Spleen (tissue), 7 donors: ENCODE measurements around the gene GALNT7.

ENCODE experiments used
- POLR2A ChIP-seq, 3 donors: fragments of 450-650 bp; IDR thresholded peaks; one replicate each; pipeline ENCODE4 v1.5.1; 2017; ENCODE audit warnings: antibody characterized with exemption in 3 of 3, mild to moderate bottlenecking in 1 of 3
- POLR2AphosphoS5 ChIP-seq, 3 donors: sonication (generic); formaldehyde crosslinking; IDR thresholded peaks; one replicate each; pipeline ENCODE4 v1.5.1; 2017; ENCODE audit warnings: antibody characterized with exemption in 3 of 3
- TF ChIP-seq, protein P1 (sequence below), 11 experiments: fragments of 200-600 bp in 7 of 11; fragments of 450-650 bp in 4 of 11; sonication (generic) in 4 of 11; IDR thresholded peaks in 8 of 11; conservative IDR thresholded peaks in 3 of 11; 1 replicate in 7 of 11; 2 replicates in 4 of 11; pipeline versions ENCODE4 v1.4.0 to v1.8.0; 2016 to 2021; ENCODE audit warnings: antibody characterized with exemption in 11 of 11, inconsistent platforms in 4 of 11, mild to moderate bottlenecking in 1 of 11
- donor health status: DM: no; HTN: no; CAD: no; lungs with moderate emphysema.
- donor health status: DM: no; HTN: no; CAD: no.
- donor health status: DM: no; HTN: no; CAD: no.

DNA sequence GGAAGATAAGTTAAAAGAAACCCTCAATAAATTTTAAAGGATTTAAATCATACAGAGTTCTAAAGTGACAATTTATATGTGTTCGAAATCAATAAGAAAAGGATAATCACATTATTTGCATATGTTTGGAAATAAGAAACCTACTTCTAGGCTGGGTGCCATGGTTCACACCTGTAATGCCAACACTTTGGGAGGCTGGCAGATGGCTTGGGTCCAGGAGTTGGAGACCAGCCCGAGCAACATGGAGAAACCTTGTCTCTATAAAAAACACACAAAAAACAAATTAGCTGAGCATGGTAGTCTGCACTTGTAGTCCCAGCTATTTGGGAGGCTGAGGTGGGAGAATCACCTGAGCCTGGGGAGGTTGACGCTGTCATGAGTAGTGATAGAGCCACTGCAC, 194.1 kb downstream of the GALNT7 start:
- TF ChIP-seq, protein P1, sequence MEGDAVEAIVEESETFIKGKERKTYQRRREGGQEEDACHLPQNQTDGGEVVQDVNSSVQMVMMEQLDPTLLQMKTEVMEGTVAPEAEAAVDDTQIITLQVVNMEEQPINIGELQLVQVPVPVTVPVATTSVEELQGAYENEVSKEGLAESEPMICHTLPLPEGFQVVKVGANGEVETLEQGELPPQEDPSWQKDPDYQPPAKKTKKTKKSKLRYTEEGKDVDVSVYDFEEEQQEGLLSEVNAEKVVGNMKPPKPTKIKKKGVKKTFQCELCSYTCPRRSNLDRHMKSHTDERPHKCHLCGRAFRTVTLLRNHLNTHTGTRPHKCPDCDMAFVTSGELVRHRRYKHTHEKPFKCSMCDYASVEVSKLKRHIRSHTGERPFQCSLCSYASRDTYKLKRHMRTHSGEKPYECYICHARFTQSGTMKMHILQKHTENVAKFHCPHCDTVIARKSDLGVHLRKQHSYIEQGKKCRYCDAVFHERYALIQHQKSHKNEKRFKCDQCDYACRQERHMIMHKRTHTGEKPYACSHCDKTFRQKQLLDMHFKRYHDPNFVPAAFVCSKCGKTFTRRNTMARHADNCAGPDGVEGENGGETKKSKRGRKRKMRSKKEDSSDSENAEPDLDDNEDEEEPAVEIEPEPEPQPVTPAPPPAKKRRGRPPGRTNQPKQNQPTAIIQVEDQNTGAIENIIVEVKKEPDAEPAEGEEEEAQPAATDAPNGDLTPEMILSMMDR (IDR thresholded peaks at IDR 0.05 in 8 of 11, conservative IDR thresholded peaks at IDR 0.05 in 3 of 11): no peak
- TF ChIP-seq POLR2A (IDR thresholded peaks at IDR 0.05): no peak
- no peak for TF ChIP-seq POLR2AphosphoS5 (IDR thresholded peaks at IDR 0.05)
